ENCODE data around the gene FMC1.

Gene FMC1

GRCh38 chr7:139389091-139389490 is 48.0 kb downstream of the FMC1 start:
- H3K27ac ChIP-seq, result no peak overlapping the region
- no peak for TF ChIP-seq CTCF (conservative IDR thresholded peaks at IDR 0.05)

GRCh38 chr7:139389774-139390173 is 48.6 kb downstream of the FMC1 start:
- TF ChIP-seq CTCF (conservative IDR thresholded peaks at IDR 0.05), result no peak
- H3K27ac ChIP-seq, result no peak overlapping the region

GRCh38 chr7:139393621-139394211 is 52.6 kb downstream of the FMC1 start:
- no peak for TF ChIP-seq CTCF (conservative IDR thresholded peaks at IDR 0.05)
- no peak overlapping the region for H3K27ac ChIP-seq

GRCh38 chr7:139394540-139394939 is 53.4 kb downstream of the FMC1 start:
- no peak for TF ChIP-seq CTCF (conservative IDR thresholded peaks at IDR 0.05)

More at GRCh38 chr7:139394540-139394939, 53.4 kb downstream of the FMC1 start:
- H3K27ac ChIP-seq, result no peak overlapping the region

Data from VCaP (cell line).